Left kidney (tissue), 2 donors: ENCODE measurements around the gene ST6GALNAC1. TPM values are rescaled to one million over a fixed set of nuclear protein-coding genes. Genes with fewer than 3 reads are reported as not detected.
"Not testable (repeated sequence)": the region's sequence is repeated elsewhere in the genome, so short reads cannot be mapped to it uniquely, and the experiment has no call there.

Source experiments
- DNase-seq: peaks from one replicate; pipeline ENCODE4 v3.0.0-alpha.2; 2013
- polyA plus RNA-seq: library from polyadenylated mRNA; unstranded; fragments of 120-200 nt; gene quantifications from one replicate; pipeline ENCODE4 v1.2.1, GENCODE V29; 2013; ENCODE audit not compliant: insufficient read length

Gene ST6GALNAC1
- polyA plus RNA-seq, 1 donor = 0.28 TPM

GRCh38 chr17:76641501-76641900 lies 2.1 kb downstream of the ST6GALNAC1 start:
- DNase-seq = no peak

GRCh38 chr17:76640550-76641380 lies 2.8 kb downstream of the ST6GALNAC1 start:
- no peak for DNase-seq

GRCh38 chr17:76638263-76638662 lies 5.3 kb downstream of the ST6GALNAC1 start:
- no peak for DNase-seq

GRCh38 chr17:76636486-76637206 lies 6.9 kb downstream of the ST6GALNAC1 start:
- DNase-seq = not testable (repeated sequence)

- DNase-seq = no peak
These were observed 7.7 kb downstream of the ST6GALNAC1 start for GRCh38 chr17:76635659-76636360.

- DNase-seq = no peak
These were observed 8.5 kb downstream of the ST6GALNAC1 start for GRCh38 chr17:76635039-76635438.

- no peak for DNase-seq
These were observed 9.8 kb downstream of the ST6GALNAC1 start for GRCh38 chr17:76633628-76634328.

- DNase-seq = no peak
These were observed 11.6 kb downstream of the ST6GALNAC1 start for GRCh38 chr17:76631821-76632565.

GRCh38 chr17:76630151-76630550 lies 13.4 kb downstream of the ST6GALNAC1 start:
- no peak for DNase-seq

GRCh38 chr17:76627510-76627909 lies 16.0 kb downstream of the ST6GALNAC1 start:
- no peak for DNase-seq

GRCh38 chr17:76626442-76626841 lies 17.1 kb downstream of the ST6GALNAC1 start:
- no peak for DNase-seq

- no peak for DNase-seq
These were observed 18.1 kb downstream of the ST6GALNAC1 start for GRCh38 chr17:76625496-76625895.

GRCh38 chr17:76623271-76624146 lies 20.0 kb downstream of the ST6GALNAC1 start:
- DNase-seq = no peak

- no peak for DNase-seq
These were observed 25.7 kb downstream of the ST6GALNAC1 start for GRCh38 chr17:76617838-76618237.

GRCh38 chr17:76614912-76615617 lies 28.5 kb downstream of the ST6GALNAC1 start:
- no peak for DNase-seq

- not testable (repeated sequence) for DNase-seq
These were observed 29.3 kb downstream of the ST6GALNAC1 start for GRCh38 chr17:76614064-76614759.

GRCh38 chr17:76612977-76613851 lies 30.3 kb downstream of the ST6GALNAC1 start:
- DNase-seq = no peak

- no peak for DNase-seq
These were observed 31.1 kb downstream of the ST6GALNAC1 start for GRCh38 chr17:76612465-76612864.
